Adrenal gland (tissue), 12 donors: ENCODE data around the gene LZTFL1. TPM values are rescaled to one million over a fixed set of nuclear protein-coding genes. Genes with fewer than 3 reads are reported as not detected.

Experiments
- DNase-seq, 7 donors: peaks; one replicate each; pipeline ENCODE4 v3.0.0-alpha.2; 2019 to 2020
- H3K27ac ChIP-seq, 5 donors: fragments of 200-600 bp; sonication (generic) in 4 of 5; 1 replicate in 3 of 5; 2 replicates in 2 of 5; pipeline versions ENCODE4 v1.5.1 to v1.8.0; 2016 to 2020; ENCODE audit warnings: mild to moderate bottlenecking in 1 of 5
- H3K27me3 ChIP-seq: fragments of 200-600 bp; 2 replicates; pipeline ENCODE4 v1.8.0; 2021
- H3K36me3 ChIP-seq, 2 donors: fragments of 200-600 bp; replicated peaks in 1 of 2; 1 replicate in 1 of 2; 2 replicates in 1 of 2; pipeline versions ENCODE4 v1.5.1 to v1.8.0; 2018 to 2022
- H3K4me1 ChIP-seq, 2 donors: fragments of 200-600 bp; replicated peaks in 1 of 2; 1 replicate in 1 of 2; 2 replicates in 1 of 2; pipeline versions ENCODE4 v1.5.1 to v1.8.0; 2018 to 2021
- H3K4me3 ChIP-seq, 4 donors: fragments of 200-600 bp; sonication (generic) in 3 of 4; one replicate each; pipeline ENCODE4 v1.5.1; 2016 to 2018
- H3K9me3 ChIP-seq, 3 donors: fragments of 200-600 bp; sonication (generic) in 1 of 3; replicated peaks in 1 of 3; 1 replicate in 2 of 3; 2 replicates in 1 of 3; pipeline versions ENCODE4 v1.5.1 to v1.8.0; 2016 to 2021
- POLR2A ChIP-seq, 2 donors: fragments of 450-650 bp; IDR thresholded peaks; one replicate each; pipeline ENCODE4 v1.6.1; 2017; ENCODE audit warnings: antibody characterized with exemption in 2 of 2, mild to moderate bottlenecking in 2 of 2, moderate library complexity in 1 of 2
- WGBS, 4 donors: extraction: QIAGEN DNeasy Blood & Tissue Kit in 2 of 4; methylation state at CpG; one replicate each; pipeline versions ENCODE4 v1.1.5 to v1.1.7; 2013 to 2017; 5-methylcytosine and 5-hydroxymethylcytosine counted together
- intact Hi-C, 2 donors: fragments of 100-400 bp; cut with DNase I; formaldehyde crosslinking; loops; one replicate each; pipeline versions ENCODE4 v1.14.1 to v1.15.0; 2022 to 2023
- polyA plus RNA-seq, 3 donors: library from polyadenylated mRNA; stranded (reverse); fragments of 200-250 nt in 2 of 3; fragments of 350-450 nt in 1 of 3; fragmentation: Illumina TruSeq in 1 of 3; extraction: RNeasy Lipid Tissue Mini Kit (QIAGEN cat#74804) in 1 of 3; gene quantifications; one replicate each; pipeline ENCODE4 v1.2.3, GENCODE V29; 2013 to 2014
- total RNA-seq, 9 donors: library from RNA; depleted of rRNA in 4 of 9; stranded (reverse); fragments of >200 nt in 4 of 9; fragments of 120-200 nt in 1 of 9; fragmentation: NEBNext Ultra II Directional in 1 of 9; extraction: Animal tissue kit (Norgen Biotek cat#: 25700) in 1 of 9; gene quantifications; one replicate each; pipeline versions ENCODE4 v1.1.0 to v1.2.4, GENCODE V29; 2013 to 2023
- TF ChIP-seq, protein P1 (sequence below), 6 experiments: fragments of 450-650 bp in 4 of 6; fragments of 200-600 bp in 2 of 6; sonication (generic) in 1 of 6; IDR thresholded peaks; 1 replicate in 5 of 6; 2 replicates in 1 of 6; pipeline versions ENCODE4 v1.5.1 to v1.8.0; 2016 to 2021; ENCODE audit warnings: antibody characterized with exemption in 6 of 6, mild to moderate bottlenecking in 2 of 6, moderate library complexity in 1 of 6
- donor health status: healthy with polysubstance abuse.
- donor health status: Bipolar disorder and iron deficiency.
- donor health status: DM: yes; HTN: yes; CAD: no.
- donor health status: DM: no; HTN: no; CAD: no.
- donor health status: DM: no; HTN: no; CAD: no.
- donor health status: DM: yes; HTN: yes; CAD: no.

LZTFL1 gene
- total and polyA plus RNA-seq, 12 donors, result 3.9 to 36.3 (median 19.6) TPM

GRCh38 chr3:45870099-45870498 is 28.2 kb upstream of the LZTFL1 start:
- Histone ChIP-seq H3K27me3 (no peaks in the 10 kb centered on the region), H3K9me3 (no peaks in the 10 kb centered on the region), H3K4me1 (no peaks in the 10 kb centered on the region), H3K4me3 (no peak overlapping the region), H3K27ac (no peak overlapping the region), H3K36me3 (no peaks in the 10 kb centered on the region)
- TF ChIP-seq, protein P1, sequence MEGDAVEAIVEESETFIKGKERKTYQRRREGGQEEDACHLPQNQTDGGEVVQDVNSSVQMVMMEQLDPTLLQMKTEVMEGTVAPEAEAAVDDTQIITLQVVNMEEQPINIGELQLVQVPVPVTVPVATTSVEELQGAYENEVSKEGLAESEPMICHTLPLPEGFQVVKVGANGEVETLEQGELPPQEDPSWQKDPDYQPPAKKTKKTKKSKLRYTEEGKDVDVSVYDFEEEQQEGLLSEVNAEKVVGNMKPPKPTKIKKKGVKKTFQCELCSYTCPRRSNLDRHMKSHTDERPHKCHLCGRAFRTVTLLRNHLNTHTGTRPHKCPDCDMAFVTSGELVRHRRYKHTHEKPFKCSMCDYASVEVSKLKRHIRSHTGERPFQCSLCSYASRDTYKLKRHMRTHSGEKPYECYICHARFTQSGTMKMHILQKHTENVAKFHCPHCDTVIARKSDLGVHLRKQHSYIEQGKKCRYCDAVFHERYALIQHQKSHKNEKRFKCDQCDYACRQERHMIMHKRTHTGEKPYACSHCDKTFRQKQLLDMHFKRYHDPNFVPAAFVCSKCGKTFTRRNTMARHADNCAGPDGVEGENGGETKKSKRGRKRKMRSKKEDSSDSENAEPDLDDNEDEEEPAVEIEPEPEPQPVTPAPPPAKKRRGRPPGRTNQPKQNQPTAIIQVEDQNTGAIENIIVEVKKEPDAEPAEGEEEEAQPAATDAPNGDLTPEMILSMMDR (IDR thresholded peaks at IDR 0.05), result no peak
- TF ChIP-seq POLR2A (IDR thresholded peaks at IDR 0.05), result no peak
- intact Hi-C loops, result no loop called here
- 68 to 74% (median 69%) methylated on average over 4 of the region's 4 CpGs for WGBS, 4 donors
- DNase-seq, result no peak

GRCh38 chr3:45869638-45870037 is 27.7 kb upstream of the LZTFL1 start:
- no peaks in the 10 kb centered on the region for H3K36me3 ChIP-seq
- no peak overlapping the region for H3K4me3 ChIP-seq
- intact Hi-C loops, result no loop called here
- no peaks in the 10 kb centered on the region for H3K4me1 ChIP-seq
- no peak overlapping the region for H3K27ac ChIP-seq
- TF ChIP-seq, protein P1 (IDR thresholded peaks at IDR 0.05), result no peak
- H3K27me3 ChIP-seq, result no peaks in the 10 kb centered on the region
- no peak for DNase-seq
- no peaks in the 10 kb centered on the region for H3K9me3 ChIP-seq
- WGBS, 4 donors, result 46 to 67% (median 56%) methylated on average over 3 of the region's 3 CpGs

DNA sequence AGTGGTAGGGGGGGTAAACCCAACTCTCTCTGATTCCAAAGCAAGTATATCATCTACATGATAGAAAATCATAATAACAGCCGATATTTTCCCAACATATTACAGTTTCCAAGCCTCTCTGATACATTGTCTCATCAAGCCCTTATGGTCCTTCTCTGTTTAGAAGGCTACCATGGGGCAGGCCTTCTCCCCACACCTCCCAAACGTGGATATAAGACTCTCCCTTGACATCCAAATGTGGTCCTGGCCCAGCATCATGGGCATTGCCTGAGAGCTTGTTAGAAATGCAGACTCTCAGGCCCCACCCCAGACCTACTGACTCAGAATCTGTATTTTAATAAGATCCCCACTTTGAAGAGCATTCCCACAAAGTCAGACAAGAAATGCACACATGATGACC is 26.7 kb upstream of the LZTFL1 start:
- DNase-seq, result no peak
- Histone ChIP-seq H3K27me3 (no peaks in the 10 kb centered on the region), H3K4me3 (no peak overlapping the region), H3K27ac (no peak overlapping the region), H3K4me1 (no peaks in the 10 kb centered on the region), H3K36me3 (no peaks in the 10 kb centered on the region), H3K9me3 (peaks cover 0 to 1% (median 0%) of the 10 kb centered on the region in 3 donors)
- intact Hi-C loops, result no loop called here
- 56 to 84% (median 67%) methylated on average over 2 of the region's 2 CpGs for WGBS, 4 donors
- TF ChIP-seq POLR2A (IDR thresholded peaks at IDR 0.05), result no peak
- TF ChIP-seq, protein P1 (IDR thresholded peaks at IDR 0.05), result no peak

DNA sequence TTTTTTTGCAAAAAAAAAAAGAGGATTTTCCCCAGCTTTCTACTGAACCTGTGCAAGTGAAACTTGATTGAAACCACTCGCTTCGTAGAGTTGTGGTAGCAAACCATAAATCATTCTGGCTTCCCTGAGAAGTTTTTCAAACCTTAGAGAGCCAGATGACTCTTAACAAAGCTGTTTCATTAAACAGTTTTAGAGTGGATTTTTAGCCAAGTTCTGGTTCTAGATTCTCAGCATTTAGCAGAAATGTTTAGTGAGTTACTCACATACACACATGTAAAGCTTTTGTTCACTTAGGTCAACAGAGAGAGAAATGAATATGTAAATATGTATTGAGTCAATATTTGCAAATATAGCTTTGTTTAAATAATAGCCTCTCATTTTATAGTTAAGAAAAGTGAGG is 26.3 kb upstream of the LZTFL1 start:
- Histone ChIP-seq H3K4me1 (no peaks in the 10 kb centered on the region), H3K36me3 (no peaks in the 10 kb centered on the region), H3K9me3 (peaks cover 0 to 3% (median 0%) of the 10 kb centered on the region in 3 donors), H3K27me3 (no peaks in the 10 kb centered on the region), H3K4me3 (no peak overlapping the region), H3K27ac (no peak overlapping the region)
- DNase-seq, result no peak
- 68 to 80% (median 74%) methylated on average over 2 of the region's 2 CpGs for WGBS, 4 donors
- intact Hi-C loops, result no loop called here
- TF ChIP-seq POLR2A (IDR thresholded peaks at IDR 0.05), result no peak
- TF ChIP-seq, protein P1 (IDR thresholded peaks at IDR 0.05), result no peak
